ENCODE results near the gene TEX44.
"Not testable (repeated sequence)": the region's sequence is repeated elsewhere in the genome, so short reads cannot be mapped to it uniquely, and the experiment has no call there.

Gene TEX44

DNA sequence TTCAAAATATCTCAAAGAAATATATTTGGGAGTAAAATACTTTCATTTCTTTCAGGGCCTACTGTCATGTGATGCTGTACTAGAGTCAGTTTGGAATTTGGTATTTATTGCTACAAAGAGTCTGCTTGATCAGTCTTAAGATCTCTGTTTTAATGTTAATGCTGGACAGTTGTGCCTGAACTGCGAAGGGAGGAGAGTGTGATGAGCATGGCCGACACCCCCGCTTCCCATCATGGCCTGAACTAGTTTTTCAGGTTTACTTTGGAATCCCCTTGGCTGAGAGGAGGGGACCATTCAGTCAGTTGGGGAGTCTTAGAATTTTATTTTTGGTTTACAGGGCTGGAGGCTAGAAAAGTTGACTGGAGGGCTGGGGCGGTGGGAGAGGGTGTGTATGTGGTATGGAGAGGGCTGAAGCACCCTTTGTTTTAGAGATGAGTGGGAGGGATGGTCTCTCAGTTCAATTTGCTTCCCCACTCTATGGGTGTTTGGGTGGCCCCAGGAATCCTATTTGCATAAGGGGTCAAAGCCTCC, 20.9 kb upstream of the TEX44 start:
- no peak for DNase-seq

DNA sequence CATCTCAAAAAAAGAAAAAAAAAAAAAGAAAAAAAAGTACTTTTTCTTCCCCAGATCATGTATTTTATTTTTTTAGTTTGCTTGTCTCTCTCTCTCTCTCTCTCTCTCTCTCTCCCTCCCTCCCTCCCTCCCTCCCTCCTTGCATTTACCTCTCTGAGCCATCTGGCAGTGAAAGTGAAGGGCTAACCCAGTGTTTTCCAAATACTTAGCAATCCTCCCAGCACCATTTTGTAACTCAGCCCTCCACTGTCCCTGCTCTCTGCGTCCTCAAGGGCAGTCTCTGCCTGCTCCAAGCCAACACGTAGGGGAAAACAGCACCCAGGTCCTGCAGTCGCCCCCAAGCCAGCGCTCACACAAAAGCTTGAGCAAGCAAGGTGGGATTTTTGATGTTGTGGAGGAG, 19.6 kb upstream of the TEX44 start:
- no peak for DNase-seq

DNA sequence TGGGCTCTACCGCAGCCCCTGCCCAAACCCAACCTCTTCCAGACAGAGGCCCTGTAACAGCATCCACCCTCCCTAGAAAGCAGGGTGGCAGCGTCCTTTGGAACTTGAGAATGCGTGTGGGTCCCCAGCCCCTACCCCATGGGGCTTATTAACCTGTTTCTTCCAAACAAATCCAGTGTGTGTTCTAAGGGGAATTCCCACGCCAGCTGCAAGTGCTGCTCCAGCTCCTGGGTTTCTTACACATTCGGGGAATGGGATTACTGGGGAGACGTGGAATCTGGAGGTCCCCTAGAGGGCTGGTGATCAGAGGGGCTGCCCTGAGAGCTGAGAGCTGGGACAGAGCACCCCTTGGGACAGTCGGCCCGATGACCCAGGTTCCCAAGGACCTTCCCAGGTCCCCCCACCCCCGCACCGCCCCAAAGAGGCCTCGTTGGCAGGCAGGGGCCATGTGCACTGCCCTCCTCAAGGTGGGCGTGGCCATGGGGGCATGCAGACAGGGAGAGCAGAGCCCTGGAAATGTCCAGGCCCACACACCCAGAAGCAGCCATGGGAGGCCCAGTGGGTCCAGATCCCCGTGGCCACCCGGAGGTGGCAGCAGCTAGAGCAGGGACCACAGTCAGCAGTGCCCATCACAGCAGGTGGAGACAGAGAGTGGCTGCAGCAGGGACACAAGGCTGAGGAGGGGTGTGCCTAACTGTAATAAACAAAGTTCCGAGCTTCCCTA, 18.8 kb upstream of the TEX44 start:
- no peak for DNase-seq

DNA sequence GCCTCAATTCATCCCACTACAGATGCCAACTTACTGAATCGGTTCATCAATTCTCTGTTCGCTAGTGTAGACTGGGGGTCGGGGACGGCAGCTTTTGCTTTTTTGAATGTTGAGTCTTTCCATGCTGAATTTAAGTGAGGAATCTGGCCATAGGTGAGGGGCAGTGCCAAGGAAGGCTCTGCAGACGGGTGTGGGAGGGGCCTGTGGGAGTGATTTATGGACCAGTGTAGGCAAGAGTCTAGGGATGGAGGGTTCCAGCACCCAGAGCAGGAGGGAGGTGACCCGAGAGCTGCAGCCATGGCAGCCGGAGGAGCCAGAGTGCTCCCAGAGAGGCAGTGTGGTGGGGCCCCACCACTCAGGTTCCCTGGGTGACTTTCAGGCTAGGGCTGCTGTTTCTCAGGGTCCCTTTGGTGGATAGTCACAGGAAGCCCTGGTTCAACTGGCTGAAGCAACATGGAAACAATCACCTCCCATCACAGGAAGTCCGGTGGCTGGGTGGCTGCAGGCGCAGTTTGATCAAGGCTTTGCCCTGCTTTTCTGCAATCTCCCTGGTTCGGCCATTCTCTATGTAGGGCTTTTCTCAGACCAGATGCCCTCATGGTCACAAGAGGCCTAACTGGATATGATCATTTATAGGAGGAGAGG, 16.9 kb upstream of the TEX44 start:
- DNase-seq: no peak

DNA sequence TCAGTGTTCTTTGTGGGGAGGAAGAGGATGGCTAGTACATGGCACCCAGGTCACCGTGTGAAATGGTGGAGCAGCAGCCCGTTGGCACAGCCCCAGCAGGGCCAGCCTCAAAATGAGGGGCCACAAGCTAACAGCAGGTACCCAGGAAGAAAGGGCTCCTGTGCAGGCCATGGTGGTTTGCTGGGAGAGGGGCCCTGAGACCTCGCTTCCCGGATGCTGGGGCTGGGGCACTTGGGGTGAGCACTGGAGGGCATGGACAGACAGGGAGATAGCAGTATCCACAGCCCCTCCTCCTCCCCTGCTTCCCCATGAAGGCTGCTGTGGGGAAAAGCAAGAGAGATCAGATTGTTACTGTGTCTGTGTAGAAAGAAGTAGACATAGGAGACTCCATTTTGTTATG, 16.2 kb upstream of the TEX44 start:
- DNase-seq: no peak

DNA sequence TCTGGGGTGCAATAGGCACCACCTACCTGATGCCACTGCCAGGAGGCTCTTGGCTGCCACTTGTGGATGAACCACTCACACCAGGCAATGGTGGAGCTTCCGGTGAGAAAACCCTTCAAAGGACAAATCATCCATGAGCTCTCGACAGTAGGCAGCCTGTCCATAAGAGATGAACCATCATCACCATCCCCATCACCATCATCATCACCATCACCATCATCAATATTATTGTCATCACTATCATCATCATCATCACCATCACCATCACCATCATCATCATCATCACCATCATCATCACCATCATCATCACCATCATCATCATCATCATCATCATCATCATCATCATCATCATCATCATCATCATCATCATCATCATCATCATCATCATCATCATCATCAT, 14.0 kb upstream of the TEX44 start:
- DNase-seq: not testable (repeated sequence)

DNA sequence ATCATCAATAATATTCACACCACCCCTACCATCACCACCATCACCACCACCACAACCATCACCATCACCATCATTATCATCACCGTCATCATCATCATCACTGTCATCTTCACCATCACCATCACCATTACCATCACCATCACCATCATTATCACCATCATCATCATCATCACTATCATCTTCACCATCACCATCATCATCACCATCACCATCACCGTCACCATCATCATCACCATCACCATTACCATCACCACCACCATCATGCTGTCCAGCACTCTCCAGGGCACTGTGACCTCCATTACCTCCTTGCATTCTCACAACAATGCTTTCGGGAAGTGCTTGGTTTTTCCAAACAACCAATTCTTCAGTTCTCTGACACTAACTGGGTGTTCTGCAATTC, 13.1 kb upstream of the TEX44 start:
- no peak for DNase-seq

DNA sequence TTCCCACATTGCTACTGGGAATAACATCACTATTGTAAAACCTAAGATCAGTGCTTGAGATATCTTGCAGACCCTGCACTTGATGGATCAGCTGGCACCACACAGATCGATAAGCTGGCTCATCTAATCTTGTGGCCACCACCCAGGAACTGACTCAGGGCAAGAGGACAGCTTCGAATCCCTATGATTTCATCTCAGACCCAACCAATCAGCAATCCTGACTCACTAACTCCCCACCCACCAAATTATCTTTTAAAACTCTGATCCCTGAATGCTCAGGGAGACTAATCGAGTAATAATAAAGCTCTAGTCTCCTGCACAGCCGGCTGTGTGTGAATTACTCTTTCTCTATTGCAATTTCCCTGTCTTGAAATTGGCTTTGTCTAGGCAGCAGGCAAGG, 11.3 kb upstream of the TEX44 start:
- DNase-seq: no peak

DNA sequence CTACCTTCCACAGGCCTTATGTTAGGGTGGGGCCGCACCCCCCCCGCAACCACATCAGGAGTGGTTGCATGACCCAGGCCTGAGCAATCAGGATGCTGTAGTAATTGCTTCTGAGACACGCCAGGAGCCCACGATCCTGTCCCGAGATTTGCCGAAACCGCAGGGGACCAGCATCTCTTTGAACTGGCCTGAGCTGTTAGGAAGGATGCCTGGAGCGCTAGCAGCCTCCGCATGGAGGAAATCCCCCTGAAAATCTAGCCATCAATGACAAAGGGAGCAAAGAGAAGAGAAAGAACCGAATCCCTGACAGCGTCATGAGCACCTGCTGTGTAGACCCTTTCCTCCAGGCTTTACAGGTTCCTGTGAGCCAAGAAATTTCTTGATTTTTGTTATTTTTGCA, 8.7 kb upstream of the TEX44 start:
- no peak for DNase-seq

DNA sequence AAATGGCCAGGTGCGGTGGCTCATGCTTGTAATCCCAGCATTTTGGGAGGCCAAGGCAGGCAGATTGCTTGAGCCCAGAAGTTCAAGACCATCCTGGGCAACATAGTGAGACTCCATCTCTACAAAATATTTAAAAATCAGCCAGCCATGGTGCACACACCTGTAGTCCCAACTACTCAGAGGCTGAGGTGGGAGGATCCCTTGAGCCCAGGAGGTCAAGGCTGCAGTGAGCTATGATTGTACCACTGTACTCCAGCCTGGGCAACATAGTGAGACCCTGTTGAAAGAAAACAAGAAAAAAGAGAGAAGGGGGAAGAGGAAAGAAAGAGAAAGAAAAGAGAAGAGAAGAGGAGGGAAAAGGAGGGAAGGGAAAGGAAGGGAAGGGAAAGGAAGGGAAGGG, 4.9 kb upstream of the TEX44 start:
- DNase-seq: not testable (repeated sequence)

DNA sequence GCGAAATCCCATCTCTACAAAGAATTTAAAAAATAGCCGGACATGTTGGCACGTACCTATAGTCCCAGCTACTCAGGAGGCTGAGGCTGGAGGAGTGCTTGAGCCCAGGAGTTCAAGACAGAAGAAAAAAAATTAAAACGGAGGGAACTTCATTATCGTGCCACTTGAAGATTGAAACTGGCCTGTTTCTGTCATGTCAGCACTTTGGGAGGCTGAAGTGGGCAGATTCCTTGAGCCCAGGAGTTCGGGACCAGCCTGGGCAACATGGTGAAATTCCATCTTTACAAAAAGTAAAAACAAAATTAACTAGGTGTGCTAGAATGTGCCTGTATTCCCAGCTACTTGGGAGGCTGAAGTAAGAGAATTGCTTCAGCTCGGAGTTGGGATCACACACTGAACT, 3.0 kb upstream of the TEX44 start:
- DNase-seq: no peak

DNA sequence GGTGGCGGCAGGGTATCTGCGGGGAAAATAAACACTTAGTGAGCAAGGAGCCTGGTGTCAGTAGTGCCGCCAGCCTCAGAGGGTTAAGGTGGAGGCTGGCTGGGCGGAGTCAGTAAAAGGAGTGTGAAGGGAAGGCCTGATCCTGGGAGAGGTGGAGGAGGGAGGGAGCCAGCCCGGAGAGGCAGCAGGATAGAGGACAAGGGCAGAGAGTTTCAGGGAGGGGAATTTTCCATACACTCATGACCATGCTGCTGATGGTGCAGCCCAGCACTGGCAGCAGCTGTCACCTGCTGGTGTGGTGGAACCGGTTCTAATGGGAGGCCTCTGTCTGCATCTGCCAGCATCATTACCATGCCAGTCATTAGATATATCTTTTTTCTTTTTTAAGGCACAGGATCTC, 2.0 kb upstream of the TEX44 start:
- no peak for DNase-seq

DNA sequence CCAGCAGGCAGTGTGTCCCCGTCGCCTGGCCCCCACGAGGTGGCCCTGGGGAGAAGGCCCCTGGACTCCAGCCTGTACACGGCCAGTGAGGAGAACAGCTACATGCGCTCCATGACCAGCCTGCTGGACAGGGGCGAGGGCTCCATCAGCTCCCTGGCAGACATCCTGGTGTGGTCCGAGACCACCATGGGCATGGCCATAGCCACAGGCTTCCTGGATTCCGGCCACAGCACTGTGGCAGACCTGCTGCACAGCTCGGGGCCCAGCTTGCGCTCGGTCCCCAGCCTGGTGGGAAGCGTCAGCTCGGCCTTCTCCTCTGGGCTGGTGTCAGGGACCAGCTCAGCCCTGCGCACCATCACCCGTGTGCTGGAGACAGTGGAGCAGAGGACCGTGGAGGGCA, 1.0 kb downstream of the TEX44 start:
- no peak for DNase-seq

DNA sequence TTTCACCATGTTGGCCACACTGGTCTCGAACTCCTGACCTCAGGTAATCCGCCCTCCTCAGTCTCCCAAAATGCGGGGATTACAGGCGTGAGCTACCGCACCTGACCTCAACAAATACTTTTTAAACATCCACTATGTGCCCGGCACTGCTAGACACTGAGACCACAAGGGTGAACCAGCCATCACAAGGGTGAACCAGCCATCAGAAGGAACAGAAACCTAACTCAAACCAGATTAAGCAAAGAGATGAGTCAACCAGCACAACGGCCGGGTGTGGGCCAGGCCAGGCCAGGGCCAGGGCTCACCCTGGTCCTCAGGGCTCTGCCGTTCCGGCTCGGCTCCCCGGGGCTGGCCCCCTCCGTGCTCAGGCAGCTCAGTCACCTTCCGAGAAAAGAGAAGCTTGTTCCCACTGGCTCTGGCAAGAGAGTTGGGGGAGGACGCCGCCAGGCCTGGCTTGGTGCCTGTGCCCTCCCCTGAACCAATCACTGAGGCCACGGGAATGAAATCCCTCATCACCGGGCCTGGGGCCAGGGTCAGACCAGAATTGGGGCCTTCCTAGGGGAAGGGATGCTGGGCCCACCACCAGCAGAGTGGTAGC, 4.4 kb downstream of the TEX44 start:
- DNase-seq: no peak

DNA sequence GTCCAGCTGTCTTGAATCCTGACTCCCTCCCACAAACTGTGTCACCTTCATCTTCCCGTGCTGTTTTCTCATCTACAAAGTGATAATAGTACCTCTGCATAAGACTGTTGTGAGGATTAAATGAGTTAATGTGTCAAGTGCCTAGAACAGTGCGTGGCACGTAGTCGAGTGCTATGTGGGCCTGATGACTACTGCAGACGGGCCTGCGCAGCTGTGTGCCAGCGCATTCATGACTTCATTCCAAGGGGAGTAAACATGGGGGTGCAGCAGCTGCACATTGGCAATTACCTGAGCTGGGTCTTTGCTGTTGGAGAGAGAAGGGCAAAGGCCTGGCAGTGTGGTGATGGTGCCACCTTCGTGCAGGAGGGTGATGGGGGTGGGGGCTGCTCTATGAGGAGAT, 5.0 kb downstream of the TEX44 start:
- DNase-seq: no peak

DNA sequence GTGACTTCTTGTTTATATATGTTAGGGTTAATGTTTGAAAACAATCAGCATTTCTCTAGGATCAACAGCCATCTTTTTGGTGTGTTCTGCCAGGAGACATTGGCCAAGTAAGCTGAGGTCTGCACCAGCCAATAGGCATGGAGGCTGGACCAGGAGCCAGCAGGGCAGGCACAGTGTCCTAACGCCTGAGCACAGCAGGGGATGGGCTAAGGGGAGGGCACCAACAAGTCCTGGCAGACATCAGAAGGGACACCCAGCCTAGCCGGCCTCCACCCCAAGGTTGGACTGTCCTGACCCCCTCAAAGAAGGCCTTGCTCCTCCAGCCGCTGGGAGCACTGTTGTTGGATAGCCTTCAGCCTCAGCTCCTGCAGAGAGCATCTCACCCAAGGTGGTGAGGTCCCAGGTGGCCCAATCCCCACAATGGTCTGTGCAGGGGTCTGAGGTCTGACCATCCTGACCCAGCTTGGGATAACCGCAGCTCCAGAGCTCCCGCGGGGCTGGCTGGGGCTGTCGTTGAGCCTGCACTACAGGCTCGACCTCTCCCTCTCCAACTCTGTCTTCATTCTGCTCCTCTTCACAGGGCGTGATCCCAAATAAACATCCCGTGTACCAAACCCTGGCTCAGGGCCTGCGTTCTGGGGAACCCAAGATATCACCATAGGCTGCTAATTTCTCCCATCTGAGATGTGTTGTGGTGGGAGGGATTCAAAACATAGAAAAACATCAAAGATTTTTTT, 8.1 kb downstream of the TEX44 start:
- DNase-seq: no peak

DNA sequence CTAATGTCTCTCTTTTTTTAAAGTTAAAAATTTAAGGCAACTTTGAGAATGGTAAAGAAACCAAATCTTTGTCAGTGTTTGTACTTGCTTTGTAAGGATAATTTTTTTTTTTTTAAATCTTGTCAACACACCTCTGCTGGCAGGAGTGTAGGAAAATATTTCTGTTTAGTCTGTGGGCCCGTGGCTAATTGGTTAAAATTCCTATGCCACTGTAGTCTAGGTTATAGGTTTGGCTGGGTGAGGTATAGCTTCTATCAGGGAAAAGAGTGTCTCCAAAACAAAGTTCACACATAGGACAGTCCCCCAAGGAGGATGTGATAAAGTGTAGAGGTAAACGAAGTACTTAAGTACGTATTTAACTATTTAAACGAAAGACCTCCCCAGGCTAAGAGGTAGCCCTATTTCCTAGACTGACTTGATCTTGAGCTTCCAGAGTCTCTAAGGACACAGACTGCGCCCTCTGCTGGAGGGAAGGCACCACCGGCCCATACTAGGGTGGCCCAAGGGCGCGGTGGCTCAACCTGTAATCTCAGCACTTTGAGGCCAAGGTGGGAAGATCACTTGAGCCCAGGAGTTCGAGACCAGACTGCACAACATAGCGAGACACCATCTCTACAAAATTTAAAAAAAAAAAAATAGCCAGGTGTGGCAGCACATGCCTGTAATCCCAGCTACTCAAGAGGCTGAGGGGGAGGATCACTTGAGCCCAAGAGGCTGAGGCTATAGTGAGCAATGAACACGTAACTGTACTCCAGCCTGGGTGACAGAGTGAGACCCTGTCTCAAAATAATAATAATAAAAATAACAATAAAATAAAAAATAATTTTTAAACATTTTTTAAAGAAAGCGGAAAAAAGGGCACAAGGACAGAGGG, 8.9 kb downstream of the TEX44 start:
- peak; percentile 60 for DNase-seq

DNA sequence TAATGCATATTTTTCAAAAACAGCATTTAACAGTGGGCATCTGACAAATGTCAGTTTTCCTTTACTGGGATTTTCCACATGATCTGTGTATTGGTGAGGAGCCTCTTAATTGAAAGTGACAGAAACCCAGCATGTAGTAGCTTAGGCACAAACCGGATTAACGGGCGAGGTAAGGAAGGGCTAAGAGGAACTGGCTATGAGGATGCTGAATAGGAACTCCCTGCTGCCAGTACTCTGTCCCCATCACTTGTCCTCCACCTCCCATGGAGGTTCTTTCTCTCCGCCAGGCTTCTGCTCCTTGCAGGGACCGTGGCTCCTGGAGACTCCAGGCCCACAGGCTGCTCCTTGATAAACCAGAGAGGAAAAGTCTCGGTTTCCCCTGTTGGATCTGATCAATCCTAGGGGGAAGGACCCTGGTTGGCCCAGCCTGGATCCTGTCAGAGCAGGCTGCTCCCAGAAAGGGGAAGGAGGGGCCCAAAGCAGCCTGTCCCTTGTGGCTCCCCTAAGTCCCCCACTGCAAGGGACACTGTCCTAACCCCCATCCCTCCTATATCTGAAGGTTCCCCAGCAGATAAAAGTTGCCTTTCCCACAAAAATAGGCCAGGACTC, 10.3 kb downstream of the TEX44 start:
- DNase-seq: no peak

DNA sequence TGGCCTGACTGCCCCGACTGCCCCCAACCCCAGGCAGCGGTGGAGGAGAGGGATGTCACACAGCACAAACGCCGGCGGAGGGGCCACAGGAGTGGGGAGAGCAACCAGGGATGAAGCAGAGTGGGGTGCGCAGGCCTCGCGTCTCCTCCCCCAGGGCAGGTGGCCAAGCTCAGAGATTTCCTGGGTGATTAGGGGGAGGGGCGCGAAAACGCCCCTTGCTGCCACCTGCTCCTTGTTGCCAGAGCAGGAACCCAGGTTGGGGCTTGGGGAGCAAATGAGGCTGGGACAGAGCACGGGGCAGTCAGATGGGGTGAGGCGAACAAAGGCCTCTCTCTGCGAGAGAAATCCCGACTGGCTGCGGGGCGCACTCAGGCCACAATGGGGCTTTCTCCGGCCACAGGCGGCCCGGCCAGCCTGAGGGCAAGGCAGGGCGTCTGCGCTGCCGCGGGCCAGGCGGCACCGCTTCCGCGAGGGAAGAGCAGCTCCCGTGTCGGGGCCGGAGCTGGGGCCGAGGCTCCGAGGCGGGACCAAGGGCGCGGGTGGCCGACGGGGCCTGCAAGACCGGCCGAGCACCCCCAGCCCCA, 11.5 kb downstream of the TEX44 start:
- no peak for DNase-seq

DNA sequence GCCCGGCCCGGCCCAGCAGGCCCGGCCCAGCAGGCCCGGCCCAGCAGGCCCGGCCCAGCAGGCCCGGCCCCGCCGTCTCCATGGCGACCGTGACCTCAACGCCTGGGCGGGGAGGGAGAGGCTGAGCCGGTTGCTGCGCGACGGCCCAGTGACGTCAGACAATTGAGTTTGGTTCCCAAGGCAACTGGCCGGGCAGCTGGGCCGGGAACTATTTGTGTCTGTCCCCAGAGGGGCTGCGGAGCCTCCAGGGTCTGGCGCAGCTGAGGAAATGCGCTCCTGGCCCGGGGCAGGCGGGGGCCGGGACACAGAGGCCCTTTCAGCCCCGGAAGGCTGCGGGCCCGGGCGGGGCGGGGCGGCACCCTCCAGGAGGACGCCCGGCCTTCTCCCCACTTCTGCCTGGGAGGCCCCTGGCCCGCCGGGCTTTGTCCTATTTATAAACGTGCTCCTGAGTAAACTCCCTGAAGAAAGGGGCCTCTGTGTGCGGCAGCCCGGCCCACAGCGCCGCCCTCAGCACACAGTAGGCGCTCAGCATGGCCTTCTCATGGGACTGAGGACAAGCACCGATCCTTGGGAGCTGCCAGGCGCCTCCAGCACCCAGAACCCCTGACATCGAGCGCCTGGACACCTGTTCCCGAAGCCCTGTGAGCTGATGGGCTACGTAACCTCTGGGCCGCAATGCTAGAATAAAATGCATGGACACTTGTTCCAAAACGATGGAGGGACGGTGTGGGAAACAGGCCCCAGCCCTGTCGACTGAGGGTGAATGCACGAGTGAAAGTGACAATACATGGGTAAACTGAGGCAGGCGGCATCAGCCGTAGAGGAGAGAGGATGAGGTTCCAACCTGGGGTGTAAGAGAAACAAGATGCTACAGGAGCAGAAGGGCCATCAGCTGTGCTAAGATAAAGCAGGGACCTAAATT, 12.3 kb downstream of the TEX44 start:
- DNase-seq: peak; percentile 96

Measured in NCI-H226 (cell line).